CD4-positive, alpha-beta T cell treated with Interleukin-15 for 4 hours (primary cell): ENCODE measurements around the gene MEGF11.

Experiments
- DNase-seq: peaks from one replicate; pipeline ENCODE4 v3.0.0-alpha.2; 2020; ENCODE audit warnings: low spot score

MEGF11 gene

GRCh38 chr15:66112388-66112787, 141.2 kb downstream of the MEGF11 start:
- DNase-seq, result no peak

GRCh38 chr15:66111363-66111762, 142.2 kb downstream of the MEGF11 start:
- DNase-seq, result no peak

- no peak for DNase-seq
Measured at GRCh38 chr15:66110864-66111263, 142.7 kb downstream of the MEGF11 start.

- DNase-seq, result no peak
Measured at GRCh38 chr15:66109826-66110225, 143.7 kb downstream of the MEGF11 start.

GRCh38 chr15:66108483-66109265, 144.9 kb downstream of the MEGF11 start:
- no peak for DNase-seq

GRCh38 chr15:66107070-66107469, 146.5 kb downstream of the MEGF11 start:
- DNase-seq, result no peak

- DNase-seq, result no peak
Measured at GRCh38 chr15:66105286-66106265, 148.0 kb downstream of the MEGF11 start.

GRCh38 chr15:66103293-66103590, 150.3 kb downstream of the MEGF11 start:
- DNase-seq, result no peak

- DNase-seq, result no peak
Measured at GRCh38 chr15:66102563-66103292, 150.8 kb downstream of the MEGF11 start.

GRCh38 chr15:66101715-66102395, 151.7 kb downstream of the MEGF11 start:
- DNase-seq, result no peak

GRCh38 chr15:66100761-66101160, 152.8 kb downstream of the MEGF11 start:
- no peak for DNase-seq

- DNase-seq, result no peak
Measured at GRCh38 chr15:66099950-66100671, 153.4 kb downstream of the MEGF11 start.

- DNase-seq, result no peak
Measured at GRCh38 chr15:66098022-66098363, 155.6 kb downstream of the MEGF11 start.

- no peak for DNase-seq
Measured at GRCh38 chr15:66097151-66098021, 156.2 kb downstream of the MEGF11 start.

GRCh38 chr15:66096688-66097058, 156.9 kb downstream of the MEGF11 start:
- DNase-seq, result no peak

- DNase-seq, result no peak
Measured at GRCh38 chr15:66095871-66096687, 157.5 kb downstream of the MEGF11 start.

GRCh38 chr15:66094331-66094730, 159.2 kb downstream of the MEGF11 start:
- DNase-seq, result no peak

GRCh38 chr15:66092053-66093016, 161.2 kb downstream of the MEGF11 start:
- no peak for DNase-seq
